Measurements from ENCODE around the gene KLHDC10.
A peak's percentile ranks its signal among the peaks of the same experiment; 100 is the strongest.
"Not testable (repeated sequence)": the region's sequence is repeated elsewhere in the genome, so short reads cannot be mapped to it uniquely, and the experiment has no call there.

Gene KLHDC10, protein sequence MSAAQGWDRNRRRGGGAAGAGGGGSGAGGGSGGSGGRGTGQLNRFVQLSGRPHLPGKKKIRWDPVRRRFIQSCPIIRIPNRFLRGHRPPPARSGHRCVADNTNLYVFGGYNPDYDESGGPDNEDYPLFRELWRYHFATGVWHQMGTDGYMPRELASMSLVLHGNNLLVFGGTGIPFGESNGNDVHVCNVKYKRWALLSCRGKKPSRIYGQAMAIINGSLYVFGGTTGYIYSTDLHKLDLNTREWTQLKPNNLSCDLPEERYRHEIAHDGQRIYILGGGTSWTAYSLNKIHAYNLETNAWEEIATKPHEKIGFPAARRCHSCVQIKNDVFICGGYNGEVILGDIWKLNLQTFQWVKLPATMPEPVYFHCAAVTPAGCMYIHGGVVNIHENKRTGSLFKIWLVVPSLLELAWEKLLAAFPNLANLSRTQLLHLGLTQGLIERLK

DNA sequence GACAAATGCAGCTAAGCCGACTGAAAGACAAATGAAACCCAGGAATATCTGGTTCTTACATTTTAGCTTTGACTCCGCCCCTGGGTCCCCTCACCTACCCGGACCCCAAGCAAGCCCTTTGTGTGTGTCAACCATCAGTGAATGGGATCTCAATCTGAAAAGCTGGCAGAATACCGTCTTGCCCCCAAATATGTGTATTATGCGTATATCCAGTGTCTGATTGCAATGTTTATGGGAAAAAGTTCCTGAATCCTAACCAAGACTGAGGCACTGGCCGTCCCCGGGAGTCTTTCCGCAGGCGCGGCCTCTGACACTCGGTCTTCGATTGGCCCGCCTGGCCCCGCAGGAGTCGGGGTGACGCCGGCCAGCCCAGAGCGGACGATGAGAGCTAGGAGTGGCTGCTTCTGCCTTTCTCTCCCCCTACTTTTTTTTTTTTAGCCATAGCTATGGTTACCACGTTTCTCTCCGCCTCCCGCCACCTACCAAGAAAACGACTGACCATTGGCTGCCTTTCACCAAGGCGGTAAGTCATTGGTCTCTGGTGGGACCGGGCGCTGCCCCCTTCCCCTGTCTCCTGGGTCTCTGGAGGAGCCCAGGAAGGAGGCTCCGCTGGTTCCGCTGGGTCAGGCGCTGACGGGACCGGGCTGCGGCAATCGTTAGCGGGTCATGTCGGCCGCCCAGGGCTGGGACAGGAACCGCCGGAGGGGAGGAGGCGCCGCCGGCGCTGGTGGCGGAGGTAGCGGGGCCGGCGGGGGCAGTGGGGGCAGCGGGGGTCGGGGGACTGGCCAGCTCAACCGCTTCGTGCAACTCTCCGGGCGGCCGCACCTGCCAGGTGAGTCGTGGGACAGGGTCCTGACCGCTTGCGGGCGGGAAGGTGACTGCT is at the start of gene KLHDC10:
KLHDC10 (plus strand) TSS at position 557 of the 883 bp plus-strand sequence; CDS start at position 667, 110 bp downstream.
- DNase-seq = peak; percentile 94

DNA sequence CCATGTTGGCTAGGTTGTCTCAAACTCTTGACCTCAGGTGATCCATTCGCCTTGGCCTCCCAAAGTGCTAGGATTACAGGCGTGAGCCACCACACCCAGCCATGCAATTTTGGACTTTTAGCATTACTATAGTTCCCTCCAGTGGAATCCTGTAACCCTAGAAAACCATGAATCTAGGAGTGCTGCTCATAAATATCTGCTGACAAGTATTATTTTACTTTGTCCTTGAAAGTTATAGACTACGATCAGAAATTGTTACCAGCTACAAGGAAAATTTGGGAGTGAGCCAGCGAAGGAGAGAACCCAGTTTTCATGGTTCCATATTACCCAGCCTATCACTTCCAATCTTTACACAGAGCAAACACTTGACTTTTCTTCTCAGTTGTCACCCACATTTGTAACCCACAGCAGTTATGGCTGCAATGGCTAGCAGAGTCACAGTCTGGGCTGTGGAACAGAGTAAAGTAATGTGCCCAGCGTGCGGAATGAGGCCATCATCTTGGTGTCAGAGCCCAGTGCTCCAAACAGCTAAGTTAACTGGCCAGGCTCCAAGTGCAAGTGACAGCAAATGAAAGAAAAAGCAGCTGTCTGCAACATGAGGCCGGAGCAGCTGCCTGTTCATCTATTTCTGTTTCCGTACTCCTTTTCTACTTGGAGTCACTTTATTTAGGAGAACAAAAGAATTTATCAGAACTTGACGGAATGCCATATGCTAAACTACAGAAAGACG is 49.1 kb upstream of the KLHDC10 start:
- no peak for DNase-seq

DNA sequence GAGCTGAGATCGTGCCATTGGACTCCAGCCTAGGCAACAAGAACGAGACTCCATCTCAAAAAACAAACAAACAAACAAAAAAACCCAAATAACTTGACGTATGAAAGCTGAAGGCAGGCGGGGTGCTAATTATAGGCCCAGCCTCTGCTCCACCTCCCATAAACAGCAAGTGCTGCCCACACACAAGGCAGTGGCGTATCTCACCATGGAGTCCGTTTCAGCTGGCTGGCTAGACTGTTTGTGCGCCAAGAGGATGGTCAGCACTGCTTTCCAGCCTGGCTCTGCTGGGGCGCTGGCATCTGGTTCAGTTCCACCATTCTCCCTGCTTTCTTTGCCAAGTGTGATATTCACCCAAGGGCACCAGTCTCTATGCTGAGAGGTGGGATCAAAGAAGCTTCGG is 48.2 kb upstream of the KLHDC10 start:
- DNase-seq = no peak

DNA sequence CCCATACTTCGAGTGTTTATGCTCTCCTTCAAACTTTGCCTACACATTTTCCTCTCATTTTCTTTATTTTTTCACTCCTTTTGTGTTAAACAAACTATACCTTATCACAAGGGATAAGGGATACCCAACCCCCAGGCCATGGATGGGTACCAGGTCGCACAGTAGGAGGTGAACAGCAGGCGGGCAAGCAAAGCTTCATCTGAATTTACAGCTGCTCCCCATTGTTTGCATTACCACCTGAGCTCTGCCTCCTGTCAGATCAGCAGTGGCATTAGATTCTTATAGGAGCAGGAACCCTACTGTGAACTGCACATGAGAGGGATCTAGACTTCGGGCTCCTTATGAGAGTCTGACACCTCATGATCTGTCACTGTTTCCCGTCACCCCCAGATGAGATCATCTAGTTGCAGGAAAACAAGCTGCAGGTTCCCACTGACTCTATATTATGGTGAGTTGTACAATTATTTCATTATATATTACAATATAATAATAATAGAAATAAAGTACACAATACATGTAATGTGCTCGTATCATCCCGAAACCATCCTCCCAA is 47.6 kb upstream of the KLHDC10 start:
- no peak for DNase-seq

DNA sequence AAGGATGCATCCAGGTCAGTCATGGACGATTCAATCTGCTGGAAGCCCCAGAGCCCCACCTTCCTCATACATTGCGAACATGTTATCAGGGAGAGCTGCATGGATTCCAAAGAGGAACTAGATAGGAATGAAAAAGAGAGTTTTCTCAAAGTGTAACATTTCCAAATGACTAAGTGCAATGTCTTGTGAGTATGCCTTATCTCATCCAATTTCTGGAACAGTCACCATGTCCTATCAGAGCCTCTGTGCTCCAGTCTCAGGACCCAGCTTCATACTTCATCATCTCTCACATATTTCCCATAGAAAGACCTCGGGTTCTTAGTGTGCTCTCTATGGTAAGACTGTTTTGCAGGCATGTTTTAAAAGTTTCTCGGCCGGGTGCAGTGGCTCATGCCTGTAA is 45.9 kb upstream of the KLHDC10 start:
- DNase-seq = no peak

DNA sequence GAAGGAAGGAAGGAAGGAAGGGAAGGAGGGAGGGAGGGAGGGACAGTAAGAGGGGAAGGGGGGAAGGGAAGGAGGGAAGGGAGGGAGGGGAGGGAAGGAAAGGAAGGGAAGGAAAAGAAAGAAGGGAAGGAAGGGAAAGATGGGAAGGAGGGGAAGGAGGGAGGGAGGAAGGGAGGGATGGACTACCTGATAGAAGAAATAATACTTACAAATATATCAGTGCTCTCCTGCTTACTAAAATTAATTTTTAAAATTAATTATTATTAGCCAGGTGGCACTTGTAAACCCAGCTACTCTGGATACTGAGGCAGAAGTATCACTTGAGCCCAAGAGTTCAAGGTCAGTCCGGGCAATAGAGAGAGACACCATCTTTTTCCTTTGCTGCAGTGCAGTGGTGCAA is 37.6 kb upstream of the KLHDC10 start:
- DNase-seq = no peak

DNA sequence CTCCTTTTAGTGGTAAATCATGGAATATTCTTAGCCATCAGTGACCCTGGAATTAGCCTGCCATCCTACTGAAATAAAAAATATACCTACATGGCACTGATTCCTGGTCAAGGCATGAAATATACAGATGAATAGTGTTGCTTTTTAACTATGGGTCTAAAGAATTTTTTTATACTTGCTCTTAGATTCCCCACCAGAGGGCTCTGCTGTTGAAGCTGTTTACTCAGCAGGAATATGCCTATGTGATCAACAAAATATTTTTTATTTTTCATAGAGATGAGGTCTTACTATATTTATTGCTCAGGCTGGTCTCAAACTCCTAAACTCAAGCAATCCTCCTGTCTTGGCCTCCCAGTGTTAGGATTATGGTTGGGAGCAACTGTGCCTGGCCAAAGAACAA is 32.6 kb upstream of the KLHDC10 start:
- no peak for DNase-seq

DNA sequence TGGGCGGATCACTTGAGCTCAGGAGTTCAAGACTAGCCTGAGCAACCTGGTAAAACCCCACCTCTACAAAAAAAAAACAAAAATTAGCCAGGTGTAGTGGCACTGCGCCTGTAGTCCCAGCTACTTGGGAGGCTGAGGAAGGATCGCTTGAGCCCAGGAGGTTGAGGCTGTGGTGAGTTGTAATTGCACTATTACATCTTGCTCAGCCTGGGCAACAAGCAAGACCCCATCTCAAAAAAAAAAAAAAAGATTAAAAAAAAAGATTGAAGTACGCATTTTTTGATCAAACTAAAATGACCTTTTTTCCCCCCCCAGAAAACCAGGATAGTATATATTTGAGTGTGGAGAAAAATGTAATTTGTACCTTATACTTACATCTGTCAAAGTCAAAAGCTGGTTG is 29.8 kb upstream of the KLHDC10 start:
- no peak for DNase-seq

DNA sequence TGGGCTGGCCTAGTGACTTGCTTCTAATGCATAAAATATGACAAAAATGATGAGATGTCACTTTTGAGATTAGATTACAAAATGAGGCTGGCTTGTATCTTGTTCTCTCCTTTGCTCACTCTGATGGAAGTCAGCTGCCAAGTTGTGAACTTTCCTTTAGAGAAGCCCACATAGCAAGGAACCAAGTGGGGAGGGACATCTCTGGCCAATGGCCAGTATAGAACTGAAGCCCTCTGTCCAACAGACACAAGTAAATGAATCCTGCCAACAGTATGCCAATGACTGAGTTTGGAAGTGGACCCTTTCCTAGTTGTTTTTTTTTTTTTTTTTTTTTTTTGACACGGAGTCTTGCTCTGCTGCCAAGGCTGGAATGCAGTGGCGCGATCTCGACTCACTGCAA is 22.5 kb upstream of the KLHDC10 start:
- no peak for DNase-seq

DNA sequence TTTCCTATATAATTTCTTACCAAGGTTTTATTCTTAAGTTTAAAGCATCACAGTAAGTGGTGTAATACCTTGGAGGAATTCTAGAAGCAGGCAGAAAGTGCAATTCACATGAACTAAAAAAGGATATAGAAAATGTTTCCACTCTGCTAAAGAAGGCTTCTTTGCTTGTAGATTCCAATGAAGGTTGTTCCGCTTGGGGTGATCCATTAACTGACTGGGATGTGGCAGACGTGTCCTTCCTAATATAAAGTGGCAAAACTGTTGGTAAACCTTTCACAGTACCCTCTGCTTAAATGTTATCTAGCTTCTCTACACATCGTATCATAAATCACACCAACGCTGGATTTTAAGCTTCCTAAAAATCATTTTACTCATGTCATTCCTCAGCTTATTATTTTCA is 21.4 kb upstream of the KLHDC10 start:
- DNase-seq = no peak

DNA sequence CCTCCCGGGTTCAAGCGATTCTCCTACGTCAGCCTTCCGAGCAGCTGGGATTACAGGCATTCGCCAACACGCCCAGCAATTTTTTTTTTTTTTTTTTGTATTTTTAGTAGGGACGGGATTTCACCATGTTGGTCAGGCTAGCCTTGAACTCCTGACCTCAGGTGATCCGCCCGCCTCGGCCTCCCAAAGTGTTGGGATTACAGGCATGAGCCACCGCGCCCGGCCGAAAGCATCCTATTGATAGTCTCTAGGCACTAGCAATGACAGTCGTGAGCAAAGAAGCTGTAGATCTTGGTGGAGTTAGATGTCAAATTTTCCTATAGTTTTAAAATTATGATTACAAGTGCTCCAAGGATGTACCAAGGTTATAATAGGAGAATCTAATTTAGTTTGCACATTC is 18.1 kb upstream of the KLHDC10 start:
- not testable (repeated sequence) for DNase-seq

DNA sequence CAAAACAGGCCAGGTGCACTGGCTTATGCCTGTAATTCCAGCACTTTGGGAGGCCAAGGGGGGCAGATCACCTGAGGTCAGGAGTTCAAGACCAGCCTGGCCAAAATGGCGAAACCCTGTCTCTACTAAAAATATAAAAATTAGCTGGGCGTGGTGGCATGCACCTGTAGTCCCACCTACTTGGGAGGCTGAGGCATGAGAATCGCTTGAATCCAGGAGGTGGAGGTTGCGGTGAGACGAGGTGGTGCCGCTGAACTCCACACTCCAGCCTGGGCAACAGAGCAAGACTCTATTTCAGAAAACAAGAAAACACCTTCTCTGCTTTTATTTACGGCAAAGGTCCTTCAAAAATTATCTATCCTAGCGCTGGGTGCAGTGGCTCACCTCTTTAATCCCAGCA is 15.1 kb upstream of the KLHDC10 start:
- not testable (repeated sequence) for DNase-seq

DNA sequence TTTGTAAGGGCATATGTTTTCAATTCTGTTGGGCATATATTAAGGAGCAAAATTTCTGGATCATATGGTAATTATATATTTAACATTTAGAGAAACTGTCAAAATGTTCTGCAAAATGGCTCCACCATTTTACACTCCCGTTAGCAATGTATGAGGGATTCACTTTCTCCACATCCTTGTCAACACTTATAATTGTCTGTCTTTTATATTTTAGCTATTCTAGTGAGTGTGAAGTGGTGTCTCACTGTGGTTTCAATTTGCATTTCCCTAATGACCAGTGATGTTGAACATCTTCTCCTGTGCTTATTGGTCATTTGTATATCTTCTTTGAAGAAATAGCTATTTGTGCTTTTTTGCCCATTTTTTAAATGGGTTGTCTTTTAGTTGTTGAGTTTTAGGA is 8.1 kb upstream of the KLHDC10 start:
- DNase-seq = no peak

DNA sequence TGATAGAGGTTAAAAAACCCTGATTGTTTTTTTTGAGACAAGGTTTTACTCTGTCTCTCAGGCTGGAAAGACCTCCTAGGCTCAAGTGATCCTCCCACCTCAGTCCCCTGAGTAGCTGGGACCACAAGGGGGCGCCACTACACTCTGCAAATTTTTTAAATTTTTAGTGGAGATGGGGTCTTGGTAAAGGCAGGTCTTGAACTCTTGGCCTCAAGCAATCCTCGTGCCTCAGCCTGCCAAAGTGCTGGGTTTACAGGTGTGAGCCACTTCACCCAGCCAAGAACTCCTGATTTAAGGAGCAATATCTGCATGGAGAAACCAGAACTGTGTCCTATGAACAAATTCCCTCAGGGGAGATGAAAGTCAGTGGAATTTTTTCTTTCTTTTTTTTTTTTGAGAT is 7.3 kb upstream of the KLHDC10 start:
- DNase-seq = peak; percentile 73

DNA sequence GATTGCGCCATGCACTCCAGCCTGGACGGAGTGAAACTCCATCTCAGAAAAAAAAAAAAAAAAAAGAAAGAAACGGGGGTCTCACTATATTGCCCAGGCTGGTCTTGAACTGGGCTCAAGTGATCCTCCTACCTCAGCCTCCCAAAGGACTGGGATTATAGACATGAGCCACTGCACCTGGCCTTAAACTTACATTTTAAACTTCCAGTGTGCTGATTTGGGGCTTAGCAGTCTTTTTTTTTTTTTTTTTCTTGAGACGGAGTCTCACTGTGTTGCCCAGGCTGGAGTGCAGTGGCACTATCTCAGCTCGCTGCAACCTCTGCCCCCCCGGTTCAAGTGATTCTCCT is 5.8 kb upstream of the KLHDC10 start:
- not testable (repeated sequence) for DNase-seq

DNA sequence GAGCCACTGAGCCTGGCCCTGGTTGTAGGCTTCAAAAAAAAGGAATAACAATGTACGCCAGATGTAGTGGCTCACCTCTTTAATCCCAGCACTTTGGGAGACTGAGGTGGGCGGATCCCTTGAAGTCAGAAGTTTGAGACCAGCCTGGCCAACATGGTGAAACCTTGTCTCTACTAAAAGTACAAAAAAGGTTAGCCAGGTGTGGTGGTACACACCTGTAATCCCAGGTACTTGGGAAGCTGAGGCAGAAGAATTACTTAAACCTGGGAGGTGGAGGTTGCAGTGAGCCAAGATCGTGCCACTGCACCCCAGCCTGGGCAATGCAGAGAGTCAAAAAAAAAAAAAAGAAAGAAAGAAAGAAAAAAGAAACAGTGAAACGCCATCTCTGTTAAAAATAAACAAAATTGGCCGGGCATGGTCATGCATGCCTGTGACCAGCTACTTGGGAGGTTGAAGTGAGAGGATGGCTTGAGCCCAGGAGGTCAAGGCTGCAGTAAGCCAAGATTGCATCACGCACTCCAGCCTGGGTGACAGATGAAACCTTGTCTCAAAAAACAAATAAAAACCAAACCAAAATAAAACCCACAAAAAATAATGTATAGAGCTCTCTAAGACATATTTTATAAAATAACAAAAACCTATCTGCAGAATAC is 4.7 kb upstream of the KLHDC10 start:
- DNase-seq = no peak

DNA sequence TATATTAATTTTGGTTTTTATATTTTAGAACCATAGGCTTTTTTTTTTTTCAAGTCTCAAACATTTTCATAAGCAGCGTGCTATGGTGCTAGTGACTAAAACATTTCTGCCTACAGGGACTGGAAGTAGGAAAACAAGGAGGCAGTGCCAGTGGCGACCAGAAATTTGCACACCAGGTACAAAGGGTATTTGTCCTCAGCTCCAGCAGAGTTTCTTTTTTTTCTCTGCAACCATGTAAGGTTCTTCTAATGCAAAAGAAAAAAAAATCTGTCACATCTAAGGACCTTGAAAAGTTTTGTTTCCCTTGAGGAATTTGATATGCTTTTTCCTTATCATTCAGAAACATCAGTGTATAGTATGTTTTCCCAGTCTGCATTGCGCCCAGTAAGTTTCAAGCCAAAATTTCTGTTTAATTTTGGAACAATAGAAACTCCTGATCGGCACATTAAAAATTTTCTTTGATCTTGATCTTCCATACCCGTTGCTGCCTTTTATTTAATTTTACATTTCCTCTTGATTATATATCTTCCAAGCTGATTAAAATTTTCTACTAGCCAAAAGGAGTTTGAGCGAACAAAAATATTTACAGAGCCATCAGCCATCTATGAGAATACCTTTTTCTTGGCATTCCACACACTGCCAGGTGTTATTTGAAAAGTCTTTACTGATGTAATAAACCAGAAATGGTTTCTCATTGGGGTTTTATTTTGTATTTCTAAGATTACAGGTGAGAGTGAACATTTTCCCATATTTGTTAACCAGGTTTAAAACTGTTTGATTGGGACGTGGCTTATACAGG is 956 bp upstream of the KLHDC10 start:
- no peak for DNase-seq

DNA sequence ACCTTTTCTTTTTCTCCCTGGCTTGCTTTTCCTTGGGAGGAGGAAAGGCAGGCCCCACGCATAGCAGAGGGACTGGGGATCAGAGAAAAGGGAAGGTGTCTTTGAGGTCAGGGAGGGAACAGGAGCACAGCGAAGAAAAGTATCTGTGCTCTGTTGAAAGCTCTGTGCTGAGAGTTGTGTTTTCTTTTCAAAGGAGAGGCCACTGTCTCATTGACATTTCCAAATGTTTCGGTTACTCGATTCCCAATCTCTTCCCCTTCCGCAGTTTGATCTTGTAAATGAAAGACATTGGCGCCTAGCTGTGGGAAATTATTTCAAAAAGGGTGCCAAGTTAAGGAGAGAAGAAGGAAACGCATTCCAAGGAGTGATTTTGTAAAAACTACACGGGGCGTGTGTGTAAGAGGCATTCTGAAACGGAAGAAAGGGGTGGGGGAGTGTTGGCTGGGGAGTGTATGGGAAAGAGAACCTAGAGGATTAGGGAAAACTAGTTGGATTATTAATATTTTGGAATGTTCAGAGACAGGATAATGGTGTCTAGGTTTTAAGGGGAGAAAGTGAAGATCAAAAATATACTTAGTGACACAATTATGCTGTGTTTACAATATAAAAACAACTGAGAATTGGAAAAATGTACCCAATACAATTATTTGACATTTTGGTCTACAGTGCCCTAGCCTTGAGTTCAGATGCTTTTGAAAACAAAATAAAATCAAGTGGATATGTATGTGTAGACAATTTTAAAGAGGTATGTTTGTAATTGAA is 708 bp downstream of the KLHDC10 start:
- no peak for DNase-seq

DNA sequence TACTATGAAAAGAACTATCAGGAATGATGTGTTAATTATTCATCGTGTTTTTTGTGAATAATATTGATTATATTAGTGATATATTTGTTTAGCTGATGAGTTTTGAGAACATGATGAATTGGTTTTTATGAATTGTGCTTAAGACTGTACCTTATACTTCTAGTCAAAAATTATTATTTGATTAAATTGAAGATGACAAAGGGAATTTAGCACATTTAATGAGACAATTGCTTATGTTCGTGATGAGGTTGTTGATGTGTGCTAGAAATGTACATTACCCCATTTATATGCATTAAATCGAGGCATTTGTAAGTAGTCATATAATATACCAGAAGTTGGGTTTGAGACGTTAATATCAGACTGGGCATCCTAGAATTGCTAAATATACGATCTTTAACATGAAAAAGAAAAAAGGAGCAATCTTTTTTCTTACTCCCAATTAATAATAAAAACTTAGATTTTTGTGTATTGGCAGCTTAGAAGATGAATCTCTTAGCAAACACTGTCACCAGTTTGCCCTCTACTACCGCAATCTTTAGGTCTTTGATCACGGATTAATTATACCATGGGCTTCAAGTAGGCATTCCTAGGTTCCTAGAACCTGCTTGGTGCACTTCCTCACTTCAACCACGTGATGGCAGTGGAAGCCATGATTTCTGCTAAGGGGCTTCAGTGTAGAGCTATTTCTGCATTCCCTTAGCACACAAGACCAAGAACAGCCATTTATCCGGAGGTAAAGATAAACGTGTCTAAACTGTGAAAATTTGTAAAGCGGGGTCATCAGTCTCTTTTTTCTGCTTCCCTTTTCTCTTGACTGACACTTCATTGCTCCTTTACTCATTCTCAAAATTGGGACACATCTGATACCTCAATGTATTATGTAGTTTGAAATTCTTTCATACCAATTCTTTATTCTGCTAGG is 1.6 kb downstream of the KLHDC10 start:
- peak; percentile 47 for DNase-seq
